22Rv1 (cell line): Measurements from ENCODE around the gene ENO2.

Experiments used
- ZFX ChIP-seq: fragments of 450-650 bp; IDR thresholded peaks from 2 replicates; pipeline ENCODE4 v1.6.1; 2017; ENCODE audit warnings: antibody characterized with exemption, borderline replicate concordance
- TF ChIP-seq, protein P1 (sequence below): fragments of 450-650 bp; IDR thresholded peaks from 2 replicates; pipeline ENCODE4 v1.5.1; 2017; ENCODE audit warnings: mild to moderate bottlenecking

DNA sequence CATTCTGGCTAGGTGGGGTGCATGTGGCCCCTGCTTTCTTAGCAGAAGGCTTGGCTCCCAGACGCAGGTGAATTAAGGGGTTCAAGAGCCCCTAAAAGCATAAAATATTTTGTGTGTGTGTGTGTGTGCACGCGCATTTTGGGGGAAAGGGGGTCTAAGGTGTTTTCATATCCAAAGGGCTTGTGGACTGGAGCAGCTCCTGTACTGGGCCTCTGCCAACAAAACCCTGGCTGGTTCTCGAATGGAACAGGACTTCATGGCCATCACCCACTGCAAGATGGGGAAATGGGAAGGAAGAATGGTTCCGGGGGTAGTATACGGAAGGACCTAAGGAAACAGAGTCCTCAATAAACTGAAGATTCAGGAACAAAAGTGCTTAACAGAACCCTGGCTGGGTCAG is 9.5 kb downstream of the ENO2 start:
- TF ChIP-seq, protein P1, sequence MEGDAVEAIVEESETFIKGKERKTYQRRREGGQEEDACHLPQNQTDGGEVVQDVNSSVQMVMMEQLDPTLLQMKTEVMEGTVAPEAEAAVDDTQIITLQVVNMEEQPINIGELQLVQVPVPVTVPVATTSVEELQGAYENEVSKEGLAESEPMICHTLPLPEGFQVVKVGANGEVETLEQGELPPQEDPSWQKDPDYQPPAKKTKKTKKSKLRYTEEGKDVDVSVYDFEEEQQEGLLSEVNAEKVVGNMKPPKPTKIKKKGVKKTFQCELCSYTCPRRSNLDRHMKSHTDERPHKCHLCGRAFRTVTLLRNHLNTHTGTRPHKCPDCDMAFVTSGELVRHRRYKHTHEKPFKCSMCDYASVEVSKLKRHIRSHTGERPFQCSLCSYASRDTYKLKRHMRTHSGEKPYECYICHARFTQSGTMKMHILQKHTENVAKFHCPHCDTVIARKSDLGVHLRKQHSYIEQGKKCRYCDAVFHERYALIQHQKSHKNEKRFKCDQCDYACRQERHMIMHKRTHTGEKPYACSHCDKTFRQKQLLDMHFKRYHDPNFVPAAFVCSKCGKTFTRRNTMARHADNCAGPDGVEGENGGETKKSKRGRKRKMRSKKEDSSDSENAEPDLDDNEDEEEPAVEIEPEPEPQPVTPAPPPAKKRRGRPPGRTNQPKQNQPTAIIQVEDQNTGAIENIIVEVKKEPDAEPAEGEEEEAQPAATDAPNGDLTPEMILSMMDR: no peak
- no peak for TF ChIP-seq ZFX
